Loucy (cell line): ENCODE data around the gene TBCD.

Source experiments
- H2AFZ ChIP-seq: fragments of 200-600 bp; sonication (generic); 2 replicates; pipeline ENCODE4 v1.6.0; 2016; ENCODE audit warnings: antibody characterized with exemption, mild to moderate bottlenecking, low read length, moderate library complexity
- H3F3A ChIP-seq: fragments of 200-600 bp; 2 replicates; pipeline ENCODE4 v1.6.0; 2016; ENCODE audit warnings: antibody characterized with exemption, low read depth, mild to moderate bottlenecking
- H3K27me3 ChIP-seq: fragments of 200-600 bp; sonication (generic); 2 replicates; pipeline ENCODE4 v1.6.1; 2014; ENCODE audit warnings: low read length, mild to moderate bottlenecking; ENCODE audit not compliant: insufficient read depth, poor library complexity, severe bottlenecking
- H3K36me3 ChIP-seq: fragments of 200-600 bp; sonication (generic); 2 replicates; pipeline ENCODE4 v1.6.1; 2016; ENCODE audit warnings: low read length; ENCODE audit not compliant: insufficient read depth
- H3K4me1 ChIP-seq: fragments of 200-600 bp; sonication (generic); 2 replicates; pipeline ENCODE4 v1.5.1; 2014; ENCODE audit warnings: low read length, mild to moderate bottlenecking; ENCODE audit not compliant: insufficient read depth, poor library complexity, severe bottlenecking
- H3K4me2 ChIP-seq: fragments of 200-600 bp; sonication (generic); 2 replicates; pipeline ENCODE4 v1.6.0; 2014; ENCODE audit warnings: antibody characterized with exemption, low read length, low read depth, mild to moderate bottlenecking; ENCODE audit not compliant: poor library complexity, severe bottlenecking
- H3K4me3 ChIP-seq: fragments of 200-600 bp; sonication (generic); 2 replicates; pipeline ENCODE4 v1.5.1; 2014; ENCODE audit warnings: low read length, mild to moderate bottlenecking, mixed read lengths; ENCODE audit not compliant: poor library complexity, severe bottlenecking
- H3K79me2 ChIP-seq: fragments of 200-600 bp; sonication (generic); 2 replicates; pipeline ENCODE4 v1.6.1; 2014; ENCODE audit warnings: low read length; ENCODE audit not compliant: insufficient read depth
- H3K9ac ChIP-seq: fragments of 200-600 bp; sonication (generic); 2 replicates; pipeline ENCODE4 v1.6.0; 2014; ENCODE audit warnings: mild to moderate bottlenecking, low read depth, low read length, moderate library complexity; ENCODE audit not compliant: poor library complexity, severe bottlenecking
- H3K9me2 ChIP-seq: fragments of 200-600 bp; sonication (generic); replicated peaks from 2 replicates; pipeline ENCODE4 v1.6.1; 2016; ENCODE audit warnings: low read depth, low read length, mixed read lengths
- H3K9me3 ChIP-seq: fragments of 200-600 bp; sonication (generic); 2 replicates; pipeline ENCODE4 v1.6.1; 2014; ENCODE audit warnings: mild to moderate bottlenecking, antibody characterized with exemption, low read length, low read depth; ENCODE audit not compliant: insufficient read depth
- H4K20me1 ChIP-seq: fragments of 200-600 bp; sonication (generic); 2 replicates; pipeline ENCODE4 v1.6.0; 2014; ENCODE audit warnings: antibody characterized with exemption, low read length, mild to moderate bottlenecking; ENCODE audit not compliant: insufficient read depth, poor library complexity, severe bottlenecking
- EZH2phosphoT487 ChIP-seq: fragments of 200-600 bp; IDR thresholded peaks from 2 replicates; pipeline ENCODE4 v1.6.1; 2018; ENCODE audit warnings: antibody characterized with exemption, mild to moderate bottlenecking, moderate library complexity, borderline replicate concordance
- TF ChIP-seq, protein P1 (sequence below): fragments of 200-600 bp; sonication (generic); conservative IDR thresholded peaks from 2 replicates; pipeline ENCODE4 v1.5.1; 2014; ENCODE audit warnings: mild to moderate bottlenecking, antibody characterized with exemption, low read length

TBCD gene

DNA sequence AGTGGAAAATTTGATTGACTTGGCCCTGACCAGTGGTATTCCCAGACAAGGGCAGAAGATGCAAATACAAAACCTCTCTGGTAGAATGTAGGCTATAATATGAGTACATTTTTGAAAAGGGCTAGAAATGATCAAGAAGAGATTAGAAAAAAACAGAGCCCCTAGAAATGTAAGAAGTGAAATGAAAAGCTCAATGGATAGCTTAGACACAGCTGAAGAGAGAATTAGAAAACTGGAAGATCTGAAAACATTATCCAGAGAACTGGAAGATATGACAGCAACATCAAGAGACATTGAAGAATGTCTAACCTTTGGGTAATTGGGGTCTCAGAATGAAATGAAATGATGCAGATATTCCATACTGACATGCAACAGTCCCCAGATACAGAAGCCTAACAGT is 193.1 kb downstream of the TBCD start:
- Histone ChIP-seq H3K79me2 (no peaks in the 10 kb centered on the region), H3K9me3 (peaks cover 26% of the 10 kb centered on the region; the same call in 1 of the 2 replicates), H3K9ac (no peak overlapping the region), H3K4me2 (no peak overlapping the region), H2AFZ (no peak overlapping the region), H3K27me3 (no peaks in the 10 kb centered on the region), H3K36me3 (peaks cover 94% of the 10 kb centered on the region), H3F3A (no peaks in the 10 kb centered on the region), H3K4me3 (no peak overlapping the region), H4K20me1 (no peaks in the 10 kb centered on the region), H3K4me1 (no peaks in the 10 kb centered on the region), H3K9me2 (no peaks in the 10 kb centered on the region)
- TF ChIP-seq, protein P1, sequence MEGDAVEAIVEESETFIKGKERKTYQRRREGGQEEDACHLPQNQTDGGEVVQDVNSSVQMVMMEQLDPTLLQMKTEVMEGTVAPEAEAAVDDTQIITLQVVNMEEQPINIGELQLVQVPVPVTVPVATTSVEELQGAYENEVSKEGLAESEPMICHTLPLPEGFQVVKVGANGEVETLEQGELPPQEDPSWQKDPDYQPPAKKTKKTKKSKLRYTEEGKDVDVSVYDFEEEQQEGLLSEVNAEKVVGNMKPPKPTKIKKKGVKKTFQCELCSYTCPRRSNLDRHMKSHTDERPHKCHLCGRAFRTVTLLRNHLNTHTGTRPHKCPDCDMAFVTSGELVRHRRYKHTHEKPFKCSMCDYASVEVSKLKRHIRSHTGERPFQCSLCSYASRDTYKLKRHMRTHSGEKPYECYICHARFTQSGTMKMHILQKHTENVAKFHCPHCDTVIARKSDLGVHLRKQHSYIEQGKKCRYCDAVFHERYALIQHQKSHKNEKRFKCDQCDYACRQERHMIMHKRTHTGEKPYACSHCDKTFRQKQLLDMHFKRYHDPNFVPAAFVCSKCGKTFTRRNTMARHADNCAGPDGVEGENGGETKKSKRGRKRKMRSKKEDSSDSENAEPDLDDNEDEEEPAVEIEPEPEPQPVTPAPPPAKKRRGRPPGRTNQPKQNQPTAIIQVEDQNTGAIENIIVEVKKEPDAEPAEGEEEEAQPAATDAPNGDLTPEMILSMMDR, result no peak
- no peak for TF ChIP-seq EZH2phosphoT487

DNA sequence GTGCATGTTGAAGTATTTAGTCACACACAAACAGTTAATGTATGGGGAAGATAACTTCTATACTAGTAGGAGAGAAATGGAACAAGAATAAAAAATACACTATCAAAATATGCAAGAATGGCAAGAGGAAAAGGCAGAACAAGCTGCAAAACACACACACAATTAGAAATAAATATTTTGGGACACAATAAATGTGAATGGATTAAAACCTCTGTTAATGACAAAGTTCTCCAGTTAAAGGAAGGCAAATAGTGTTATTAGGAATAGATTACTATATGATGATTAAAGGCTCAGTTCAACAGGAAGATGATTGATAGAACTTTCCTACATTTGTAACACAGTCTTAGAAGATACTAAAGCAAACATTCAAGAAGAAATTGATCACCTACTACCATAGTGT is 194.2 kb downstream of the TBCD start:
- Histone ChIP-seq H3K27me3 (no peaks in the 10 kb centered on the region), H3K9me2 (no peaks in the 10 kb centered on the region), H3K4me3 (no peak overlapping the region), H3K9me3 (peaks cover 26% of the 10 kb centered on the region; the same call in 1 of the 2 replicates), H3K9ac (no peak overlapping the region), H3K79me2 (no peaks in the 10 kb centered on the region), H3K36me3 (peaks cover 95% of the 10 kb centered on the region), H4K20me1 (no peaks in the 10 kb centered on the region), H2AFZ (no peak overlapping the region), H3K4me2 (no peak overlapping the region), H3K4me1 (no peaks in the 10 kb centered on the region), H3F3A (no peaks in the 10 kb centered on the region)
- TF ChIP-seq EZH2phosphoT487, result no peak
- TF ChIP-seq, protein P1, result no peak

DNA sequence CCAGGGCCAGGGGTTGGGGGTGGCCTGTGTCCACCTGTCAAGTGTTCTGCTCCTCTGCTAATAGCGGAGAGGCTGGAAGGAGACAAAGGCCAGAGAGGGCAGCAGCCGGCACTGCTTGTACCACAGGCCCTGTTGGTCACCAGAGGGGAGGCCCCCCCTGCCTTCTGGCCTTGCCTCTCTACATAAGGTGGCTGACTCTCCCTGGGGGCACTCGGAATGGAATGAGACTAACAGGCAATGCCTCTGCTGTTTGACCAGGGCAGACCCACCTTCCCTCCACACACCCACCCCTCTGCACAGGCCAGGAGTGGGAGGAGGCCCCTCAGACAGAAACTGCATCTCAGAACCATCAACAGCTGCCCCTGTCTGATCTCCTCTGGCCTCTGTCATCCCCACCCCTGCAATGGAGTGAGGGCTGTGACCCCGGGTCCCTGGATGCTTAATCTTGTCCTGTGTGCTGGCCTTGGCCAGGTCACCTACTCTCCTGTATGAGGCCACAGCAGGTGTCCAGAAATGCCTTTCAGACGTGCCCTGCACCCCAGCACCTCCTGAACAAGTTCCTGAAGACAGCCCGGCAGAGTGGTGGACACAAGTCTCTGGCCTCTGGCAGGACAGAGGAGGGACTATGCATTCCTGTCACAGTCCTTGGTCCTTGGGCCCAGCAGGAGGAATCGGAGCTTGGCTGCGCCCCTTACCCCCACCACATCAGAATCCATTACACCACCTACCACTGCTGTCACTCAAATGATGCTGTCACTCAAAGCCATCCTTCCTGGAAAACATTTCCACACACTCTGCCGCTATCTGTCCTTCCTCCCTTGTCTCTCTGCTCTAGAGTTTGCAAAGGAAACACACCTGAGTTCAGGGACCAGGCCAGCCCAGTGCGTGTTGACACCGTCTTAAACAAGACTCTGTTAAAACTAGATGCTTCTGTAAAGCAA is 195.5 kb downstream of the TBCD start:
- peaks cover 90% of the 10 kb centered on the region for H3K36me3 ChIP-seq
- H3F3A ChIP-seq, result no peaks in the 10 kb centered on the region
- TF ChIP-seq, protein P1, result no peak
- TF ChIP-seq EZH2phosphoT487, result no peak
- no peaks in the 10 kb centered on the region for H3K4me1 ChIP-seq
- H3K9ac ChIP-seq, result no peak overlapping the region
- H3K9me2 ChIP-seq, result no peaks in the 10 kb centered on the region
- H3K4me2 ChIP-seq, result no peak overlapping the region
- no peak overlapping the region for H2AFZ ChIP-seq
- no peaks in the 10 kb centered on the region for H3K79me2 ChIP-seq
- H3K27me3 ChIP-seq, result no peaks in the 10 kb centered on the region
- no peak overlapping the region for H3K4me3 ChIP-seq
- peaks cover 26% of the 10 kb centered on the region; the same call in 1 of the 2 replicates for H3K9me3 ChIP-seq
- no peaks in the 10 kb centered on the region for H4K20me1 ChIP-seq
